Measurements from ENCODE around the gene TXLNB. TPM values are rescaled to one million over a fixed set of nuclear protein-coding genes. Genes with fewer than 3 reads are reported as not detected.
"Not testable (repeated sequence)": the region's sequence is repeated elsewhere in the genome, so short reads cannot be mapped to it uniquely, and the experiment has no call there.

TXLNB gene
- total RNA-seq, 1 experiment from 2014 or later, result 1.0 TPM

DNA sequence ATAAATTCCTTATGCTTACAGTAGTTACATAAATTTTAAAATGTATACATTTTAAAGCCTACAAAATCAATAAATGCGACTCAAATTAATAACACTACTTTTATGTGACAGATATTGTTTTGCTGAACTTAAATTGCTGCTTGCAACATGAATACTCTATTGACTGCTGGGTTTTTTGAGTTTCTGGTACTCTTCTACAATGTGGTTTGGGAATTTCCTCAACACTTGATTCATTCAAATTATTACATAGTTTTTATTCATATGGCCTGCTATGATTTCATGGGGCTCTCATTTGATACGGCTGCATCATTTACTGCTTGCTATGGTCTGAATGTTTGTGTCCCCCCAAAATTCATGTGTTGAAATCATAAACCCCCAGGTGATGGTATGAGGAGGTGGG lies 2.3 kb upstream of the TXLNB start:
- peaks cover 22% of the 10 kb centered on the region for H3K4me1 ChIP-seq
- no peaks in the 10 kb centered on the region for H3K36me3 ChIP-seq

DNA sequence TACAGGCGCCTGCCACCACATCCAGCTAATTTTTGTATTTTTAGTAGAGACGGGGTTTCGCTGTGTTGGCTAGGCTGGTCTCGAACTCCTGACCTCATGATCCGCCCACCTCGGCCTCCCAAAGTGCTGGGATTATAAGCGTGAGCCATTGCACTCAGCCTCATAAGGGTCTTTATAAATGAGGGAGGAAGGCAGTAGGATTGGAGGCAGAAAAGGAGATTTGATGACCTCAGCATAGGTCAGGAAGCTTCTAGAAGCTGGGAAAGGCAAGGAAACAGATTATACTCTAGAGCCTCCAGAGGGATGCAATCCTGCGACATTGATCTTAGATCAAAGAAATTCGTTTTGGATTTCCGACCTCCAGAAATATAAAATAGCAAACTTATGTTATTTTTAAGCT lies 1.4 kb upstream of the TXLNB start:
- not testable (repeated sequence) for H3K9me3 ChIP-seq (replicated peaks); H3K27me3 ChIP-seq; H3K27ac ChIP-seq; H3K4me3 ChIP-seq; DNase-seq; H3K36me3 ChIP-seq
- H3K4me1 ChIP-seq, result peaks cover 22% of the 10 kb centered on the region

More for the DNA sequence above, 2.3 kb upstream of the TXLNB start:
- Histone ChIP-seq H3K9me3 (replicated peaks) (no peaks in the 10 kb centered on the region), H3K27me3 (no peaks in the 10 kb centered on the region), H3K4me3 (no peak overlapping the region), H3K27ac (no peak overlapping the region)
- DNase-seq, result no peak

DNA sequence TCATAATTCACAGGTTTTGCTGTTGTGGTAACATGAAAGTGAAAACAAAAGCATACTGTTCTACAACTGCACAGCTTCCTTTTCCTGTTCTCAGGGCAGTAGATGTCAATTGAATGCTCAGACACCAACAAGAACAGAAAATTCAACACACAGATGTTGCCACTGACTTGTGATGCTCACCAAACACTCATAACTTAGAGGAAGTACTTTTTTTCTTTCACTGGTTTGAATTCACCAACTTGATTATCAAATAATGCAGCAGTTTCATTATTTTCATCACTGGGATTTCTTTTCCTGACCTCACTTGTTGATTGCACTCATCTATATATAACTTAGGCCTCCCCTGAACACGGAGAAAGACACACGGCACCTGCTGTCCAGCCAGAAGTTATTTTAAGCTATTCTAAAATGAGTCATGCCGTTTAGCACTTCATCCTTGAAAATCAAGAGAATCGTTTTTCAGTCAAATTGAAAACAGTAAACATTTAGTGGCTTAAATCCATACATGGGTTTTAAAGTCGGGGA lies 949 bp downstream of the TXLNB start:
- H3K27ac ChIP-seq, result peak overlapping the region; percentile 16
- H3K36me3 ChIP-seq, result no peaks in the 10 kb centered on the region
- H3K4me3 ChIP-seq, result no peak overlapping the region
- H3K4me1 ChIP-seq, result peaks cover 14% of the 10 kb centered on the region
- DNase-seq, result peak; percentile 25 to 60
- no peaks in the 10 kb centered on the region for H3K27me3 ChIP-seq
- no peaks in the 10 kb centered on the region for H3K9me3 ChIP-seq (replicated peaks)

DNA sequence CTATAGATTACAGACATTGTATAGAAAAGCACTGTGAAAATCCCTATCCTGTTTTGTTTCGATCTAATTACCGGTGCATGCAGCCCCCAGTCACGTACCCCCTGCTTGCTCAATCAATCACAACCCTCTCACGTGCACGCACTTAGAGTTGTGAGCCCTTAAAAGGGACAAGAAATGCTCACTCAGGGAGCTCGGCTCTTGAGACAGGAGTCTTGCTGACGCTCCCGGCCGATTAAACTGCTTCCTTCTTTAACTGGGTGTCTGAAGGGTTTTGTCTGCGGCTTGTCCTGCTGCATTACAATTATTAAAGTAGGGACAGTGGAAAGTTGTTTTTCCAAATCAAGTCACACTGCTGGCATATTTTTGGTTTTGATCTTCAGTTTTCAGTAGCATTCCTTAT lies 2.6 kb downstream of the TXLNB start:
- no peak for DNase-seq
- no peaks in the 10 kb centered on the region for H3K36me3 ChIP-seq
- no peak overlapping the region for H3K27ac ChIP-seq
- H3K4me3 ChIP-seq, result no peak overlapping the region
- no peaks in the 10 kb centered on the region for H3K9me3 ChIP-seq (replicated peaks)
- no peaks in the 10 kb centered on the region for H3K27me3 ChIP-seq
- H3K4me1 ChIP-seq, result peaks cover 14% of the 10 kb centered on the region

DNA sequence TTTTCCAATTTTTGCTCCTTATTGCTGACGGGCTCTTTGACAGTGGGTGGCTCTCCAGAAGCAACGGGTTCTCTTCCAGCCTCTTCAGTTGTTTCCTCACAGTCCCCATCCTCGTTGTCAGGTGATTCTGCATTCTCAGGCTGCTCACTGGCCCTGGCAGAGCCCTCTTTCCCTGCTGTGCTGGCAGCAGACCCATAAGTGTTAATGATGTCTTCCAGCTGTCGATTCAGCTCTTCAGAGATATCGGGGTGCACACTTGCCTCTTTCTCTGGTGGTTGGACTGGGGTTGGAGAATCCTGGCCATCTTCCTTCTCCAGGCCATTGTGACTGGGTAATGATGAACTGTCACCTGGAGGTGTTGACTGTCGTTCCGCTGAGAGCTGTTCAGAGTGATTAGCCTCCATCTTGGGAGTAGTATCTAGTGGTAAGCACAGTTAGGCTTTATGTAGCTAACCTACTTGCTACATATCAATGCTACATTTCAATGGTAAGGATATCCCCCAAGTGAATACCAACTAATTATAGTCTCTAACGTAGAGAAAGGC lies 3.2 kb downstream of the TXLNB start:
- H3K27me3 ChIP-seq, result no peaks in the 10 kb centered on the region
- no peak overlapping the region for H3K4me3 ChIP-seq
- no peak for DNase-seq
- no peak overlapping the region for H3K27ac ChIP-seq
- no peaks in the 10 kb centered on the region for H3K36me3 ChIP-seq
- H3K9me3 ChIP-seq (replicated peaks), result no peaks in the 10 kb centered on the region
- H3K4me1 ChIP-seq, result peaks cover 14% of the 10 kb centered on the region

DNA sequence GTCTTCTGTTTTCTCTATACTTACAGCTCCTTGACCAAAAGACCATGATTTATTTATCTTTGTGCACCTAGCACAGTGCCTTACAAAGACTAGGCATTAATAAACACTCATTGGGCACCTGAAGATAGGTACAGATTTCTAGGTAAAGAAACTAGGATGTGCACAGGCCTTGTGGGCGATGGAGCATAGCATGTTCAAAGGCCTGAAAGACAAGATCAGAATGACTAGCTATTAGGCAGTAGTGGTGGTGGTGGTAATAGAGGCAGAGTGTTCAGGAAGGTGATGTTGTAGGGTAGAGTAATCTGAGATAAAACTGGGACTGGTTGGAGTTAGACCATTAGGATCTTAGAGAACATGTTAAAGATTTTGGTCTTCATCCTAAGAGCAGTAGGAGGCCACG lies 3.9 kb downstream of the TXLNB start:
- Histone ChIP-seq H3K4me1 (peaks cover 14% of the 10 kb centered on the region), H3K9me3 (replicated peaks) (no peaks in the 10 kb centered on the region), H3K36me3 (no peaks in the 10 kb centered on the region), H3K27me3 (no peaks in the 10 kb centered on the region), H3K4me3 (no peak overlapping the region), H3K27ac (no peak overlapping the region)
- no peak for DNase-seq

DNA sequence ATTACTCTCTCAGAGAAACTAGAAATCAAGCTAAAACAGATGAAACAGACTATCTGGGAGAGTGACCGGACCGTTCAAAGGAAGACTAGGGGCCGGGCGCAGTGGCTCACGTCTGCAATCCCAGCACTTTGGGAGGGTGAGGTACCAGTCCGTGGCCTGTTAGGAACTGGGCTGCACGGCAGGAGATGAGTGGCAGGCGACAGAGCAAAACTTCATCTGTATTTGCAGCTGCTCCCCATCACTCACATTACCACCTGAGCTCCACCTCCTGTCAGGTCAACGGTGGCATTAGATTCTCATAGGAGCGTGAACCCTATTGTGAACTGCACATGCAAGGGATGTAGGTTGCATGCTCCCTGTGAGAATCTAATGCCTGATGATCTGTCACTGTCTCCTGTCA lies 5.4 kb downstream of the TXLNB start:
- not testable (repeated sequence) for H3K9me3 ChIP-seq (replicated peaks); H3K27me3 ChIP-seq; H3K36me3 ChIP-seq; H3K4me3 ChIP-seq; DNase-seq; H3K27ac ChIP-seq
- peaks cover 11% of the 10 kb centered on the region for H3K4me1 ChIP-seq

DNA sequence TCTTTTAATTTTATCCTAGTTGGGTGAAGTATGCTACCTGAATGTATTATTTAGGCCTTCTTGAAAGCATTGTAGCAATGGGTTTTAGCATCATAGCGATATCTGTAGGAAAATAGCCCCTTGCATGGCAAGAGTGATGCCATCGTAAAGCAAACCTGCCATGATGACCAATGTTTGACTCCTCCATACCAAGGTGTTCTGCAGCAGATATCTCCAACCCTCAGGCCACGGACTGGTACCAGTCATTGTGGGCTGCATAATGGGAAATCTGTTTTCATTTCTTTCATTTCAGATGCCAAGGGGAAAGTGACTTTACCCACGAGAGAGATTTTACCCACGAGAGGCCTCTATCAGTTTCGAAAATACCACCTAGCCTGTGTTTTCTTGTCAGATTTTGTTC lies 6.2 kb downstream of the TXLNB start:
- no peak overlapping the region for H3K4me3 ChIP-seq
- no peaks in the 10 kb centered on the region for H3K27me3 ChIP-seq
- H3K27ac ChIP-seq, result no peak overlapping the region
- H3K36me3 ChIP-seq, result no peaks in the 10 kb centered on the region
- H3K4me1 ChIP-seq, result peaks cover 4% of the 10 kb centered on the region
- no peak for DNase-seq
- H3K9me3 ChIP-seq (replicated peaks), result no peaks in the 10 kb centered on the region

DNA sequence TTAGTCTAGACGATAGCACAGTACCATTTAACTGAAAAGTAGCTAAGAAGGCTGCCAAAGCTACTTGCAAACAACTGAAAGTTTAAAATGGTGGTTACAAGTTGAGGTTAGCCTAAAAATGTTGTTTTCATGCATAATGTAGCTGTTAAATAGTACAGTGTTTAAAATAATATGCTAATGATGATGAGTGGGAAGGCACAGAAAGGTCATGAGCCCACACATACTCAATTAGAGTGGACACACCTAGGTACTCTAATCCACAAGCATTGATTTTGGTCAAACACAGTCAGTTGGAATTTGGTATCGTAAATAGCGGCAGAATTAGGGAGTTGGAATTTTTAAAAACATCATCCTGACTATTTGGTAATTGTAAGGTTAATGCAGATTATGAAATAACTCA lies 7.0 kb downstream of the TXLNB start:
- no peaks in the 10 kb centered on the region for H3K36me3 ChIP-seq
- no peak for DNase-seq
- H3K9me3 ChIP-seq (replicated peaks), result no peaks in the 10 kb centered on the region

DNA sequence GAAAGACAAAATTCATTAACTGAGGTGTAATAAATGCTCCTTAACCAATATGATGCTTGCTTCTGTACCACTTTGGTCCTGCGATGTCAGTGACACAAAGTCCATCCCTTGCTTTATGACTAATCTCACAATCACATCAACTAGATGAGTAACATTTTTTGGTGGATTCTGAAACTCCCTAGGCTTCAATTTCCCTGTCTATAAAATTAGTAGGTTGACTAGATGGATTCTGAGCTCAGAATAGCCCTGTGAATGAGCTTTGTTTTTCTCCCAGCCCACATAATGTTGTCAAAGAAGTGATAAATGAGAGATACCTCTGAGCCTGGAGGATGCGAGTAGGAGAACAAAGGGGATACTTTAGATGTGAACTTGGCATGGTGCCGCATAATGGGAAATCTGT lies 9.1 kb downstream of the TXLNB start:
- Histone ChIP-seq H3K27me3 (no peaks in the 10 kb centered on the region), H3K4me1 (no peaks in the 10 kb centered on the region), H3K4me3 (no peak overlapping the region), H3K27ac (no peak overlapping the region), H3K9me3 (replicated peaks) (no peaks in the 10 kb centered on the region), H3K36me3 (no peaks in the 10 kb centered on the region)
- no peak for DNase-seq

More for the DNA sequence above, 7.0 kb downstream of the TXLNB start:
- H3K4me1 ChIP-seq, result no peaks in the 10 kb centered on the region
- no peak overlapping the region for H3K4me3 ChIP-seq
- no peaks in the 10 kb centered on the region for H3K27me3 ChIP-seq
- no peak overlapping the region for H3K27ac ChIP-seq

DNA sequence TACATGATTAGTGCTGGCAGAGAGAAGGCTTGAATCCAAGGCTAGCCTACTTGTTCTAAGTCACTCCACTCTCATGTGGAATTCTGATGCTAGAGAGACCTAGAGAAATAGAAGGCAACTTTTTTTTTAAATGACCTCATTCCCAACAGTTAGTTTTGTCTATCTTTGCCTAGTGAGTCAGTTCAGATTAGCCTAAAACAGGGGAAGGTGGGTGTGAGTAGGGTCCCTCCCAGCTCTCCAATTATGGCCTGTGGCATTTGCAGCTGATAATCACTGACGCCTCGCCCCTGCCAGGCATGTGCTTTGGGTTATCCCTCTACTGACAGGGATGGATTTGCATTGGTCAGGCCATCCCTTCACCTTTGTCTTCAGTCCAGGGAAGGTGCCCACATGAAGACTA lies 13.6 kb downstream of the TXLNB start:
- Histone ChIP-seq H3K36me3 (no peaks in the 10 kb centered on the region), H3K27ac (no peak overlapping the region), H3K4me3 (no peak overlapping the region), H3K4me1 (no peaks in the 10 kb centered on the region), H3K9me3 (replicated peaks) (no peaks in the 10 kb centered on the region), H3K27me3 (no peaks in the 10 kb centered on the region)
- no peak for DNase-seq

DNA sequence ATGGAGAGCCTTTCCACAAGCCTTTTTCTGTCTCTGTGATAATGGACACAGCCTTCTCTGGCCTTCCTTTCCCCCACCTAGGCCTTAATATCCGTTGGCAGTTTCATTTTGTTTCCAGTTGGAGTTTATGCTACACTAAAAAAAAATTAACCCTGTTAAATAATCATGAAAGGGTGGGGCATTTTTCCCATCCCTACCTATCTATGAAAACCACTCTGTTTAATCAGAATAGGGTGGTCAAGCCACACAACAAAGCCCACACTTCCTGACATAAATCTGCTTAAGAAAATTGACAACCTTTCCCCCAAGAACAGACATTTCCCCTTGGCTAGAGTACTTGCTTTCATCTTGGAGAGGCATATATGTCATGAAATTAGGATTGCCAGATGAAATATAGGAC lies 14.2 kb downstream of the TXLNB start:
- no peak overlapping the region for H3K27ac ChIP-seq

DNA sequence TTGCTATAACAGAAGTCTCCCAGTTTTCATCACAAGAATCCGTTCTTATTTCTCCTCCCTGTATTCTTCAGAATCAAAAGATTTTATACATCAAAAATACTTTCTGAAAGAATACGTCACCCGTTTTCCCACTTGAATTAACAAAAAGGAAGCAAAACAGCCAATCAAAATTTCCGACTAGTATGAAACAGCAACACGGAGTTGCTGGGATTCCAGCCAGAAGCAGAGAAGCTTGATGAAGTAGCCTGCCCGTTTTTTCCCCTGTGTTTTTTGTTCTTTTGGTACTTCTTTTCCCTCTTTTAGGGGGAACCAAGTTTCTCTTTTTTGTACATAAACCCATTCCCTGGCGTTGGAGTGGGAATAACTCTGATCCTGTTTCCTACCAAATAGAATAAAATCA lies 14.6 kb downstream of the TXLNB start:
- Histone ChIP-seq H3K9me3 (replicated peaks) (no peaks in the 10 kb centered on the region), H3K27me3 (no peaks in the 10 kb centered on the region), H3K4me3 (no peak overlapping the region), H3K36me3 (no peaks in the 10 kb centered on the region), H3K27ac (no peak overlapping the region), H3K4me1 (no peaks in the 10 kb centered on the region)
- DNase-seq, result no peak

More for the DNA sequence above, 14.2 kb downstream of the TXLNB start:
- no peaks in the 10 kb centered on the region for H3K27me3 ChIP-seq
- no peaks in the 10 kb centered on the region for H3K36me3 ChIP-seq
- no peaks in the 10 kb centered on the region for H3K9me3 ChIP-seq (replicated peaks)
- no peak overlapping the region for H3K4me3 ChIP-seq
- no peaks in the 10 kb centered on the region for H3K4me1 ChIP-seq
- no peak for DNase-seq

DNA sequence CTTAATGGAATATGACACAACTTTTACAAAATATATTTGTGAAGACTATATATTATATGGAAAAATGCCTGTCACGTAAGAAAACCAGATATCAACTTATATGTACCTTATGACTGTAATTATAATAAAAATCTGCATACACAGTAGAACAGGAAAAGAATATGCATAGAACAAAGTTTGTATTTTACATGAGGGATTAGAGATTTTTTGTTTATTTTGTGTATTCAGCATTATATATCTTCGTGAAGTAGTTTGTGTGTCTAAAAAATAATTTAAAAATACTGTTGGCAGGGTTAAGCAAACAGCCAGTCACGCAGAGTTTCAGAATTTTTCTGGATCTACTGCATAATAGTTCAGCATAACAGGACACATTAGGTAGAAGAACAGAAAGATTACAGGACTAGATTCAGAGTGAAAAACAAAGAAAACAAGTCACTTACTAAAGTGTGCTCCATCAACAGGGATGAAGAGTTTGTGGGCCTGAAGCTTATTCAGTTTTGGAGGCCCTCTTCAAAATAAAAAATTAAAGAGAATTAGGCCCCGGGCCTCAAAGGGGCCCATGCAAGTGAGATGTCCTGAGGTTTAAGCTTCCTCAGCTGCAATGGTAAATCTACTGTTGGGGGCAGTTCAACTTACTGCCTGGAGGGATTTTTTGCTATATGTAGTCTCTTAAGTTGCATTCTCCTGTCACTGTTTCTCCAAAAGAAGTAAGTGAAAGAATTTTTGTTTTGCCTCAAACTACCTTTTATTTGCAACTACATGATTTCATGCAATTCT lies 16.3 kb downstream of the TXLNB start:
- DNase-seq, result no peak
- H3K4me3 ChIP-seq, result no peak overlapping the region
- no peak overlapping the region for H3K27ac ChIP-seq
- no peaks in the 10 kb centered on the region for H3K9me3 ChIP-seq (replicated peaks)
- H3K27me3 ChIP-seq, result no peaks in the 10 kb centered on the region
- no peaks in the 10 kb centered on the region for H3K36me3 ChIP-seq
- no peaks in the 10 kb centered on the region for H3K4me1 ChIP-seq

DNA sequence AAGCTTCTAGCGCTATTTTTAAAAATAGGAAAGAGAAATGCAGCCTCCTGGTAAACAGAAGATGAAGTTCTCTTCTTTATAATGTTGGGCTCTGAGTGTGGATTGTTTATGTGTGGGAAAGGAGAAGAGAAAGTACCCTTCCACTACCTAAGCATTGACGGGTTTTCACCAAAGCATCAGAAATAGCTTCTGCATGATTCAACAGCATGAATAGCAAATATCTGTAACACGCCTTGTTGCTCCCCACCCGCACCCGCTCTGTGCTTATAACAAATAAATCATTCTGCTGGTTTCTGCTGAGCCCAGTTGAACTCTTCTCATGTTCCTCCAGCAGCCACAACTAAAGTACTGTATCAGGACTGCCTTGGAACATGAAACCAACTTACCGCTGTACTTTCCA lies 20.7 kb downstream of the TXLNB start:
- no peaks in the 10 kb centered on the region for H3K36me3 ChIP-seq

DNA sequence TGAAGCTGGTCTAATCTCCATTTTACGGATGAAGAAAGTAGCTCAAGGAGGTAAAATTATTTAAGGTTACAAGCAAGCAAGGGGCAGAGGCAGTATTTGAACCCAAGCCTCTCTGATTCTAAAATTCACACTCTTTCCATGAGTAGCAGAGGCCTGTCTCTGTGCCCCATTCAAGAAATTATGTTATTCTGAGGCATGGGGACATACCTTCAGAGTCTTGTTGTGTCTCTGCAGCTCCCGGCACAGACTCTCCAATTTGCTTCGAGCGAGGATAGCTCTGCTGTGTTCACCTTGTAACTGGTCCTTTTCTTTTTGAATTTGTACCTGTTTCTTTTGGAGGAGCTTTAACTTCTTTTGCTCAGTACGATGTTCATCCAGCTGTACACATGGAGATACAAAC lies 21.5 kb downstream of the TXLNB start:
- no peak overlapping the region for H3K4me3 ChIP-seq
- no peaks in the 10 kb centered on the region for H3K36me3 ChIP-seq
- no peaks in the 10 kb centered on the region for H3K27me3 ChIP-seq
- H3K4me1 ChIP-seq, result no peaks in the 10 kb centered on the region
- H3K9me3 ChIP-seq (replicated peaks), result no peaks in the 10 kb centered on the region
- no peak for DNase-seq
- no peak overlapping the region for H3K27ac ChIP-seq

More for the DNA sequence above, 20.7 kb downstream of the TXLNB start:
- no peaks in the 10 kb centered on the region for H3K4me1 ChIP-seq
- no peaks in the 10 kb centered on the region for H3K9me3 ChIP-seq (replicated peaks)
- H3K27ac ChIP-seq, result no peak overlapping the region
- DNase-seq, result no peak
- H3K27me3 ChIP-seq, result no peaks in the 10 kb centered on the region
- no peak overlapping the region for H3K4me3 ChIP-seq
